Breast epithelium (tissue), 4 donors: ENCODE results near the gene TRPM8. TPM values are rescaled to one million over a fixed set of nuclear protein-coding genes. Genes with fewer than 3 reads are reported as not detected.
"Not testable (repeated sequence)": the region's sequence is repeated elsewhere in the genome, so short reads cannot be mapped to it uniquely, and the experiment has no call there.

Experiments
- DNase-seq, 2 donors: peaks; one replicate each; pipeline ENCODE4 v3.0.0-alpha.2; 2019; ENCODE audit warnings: low spot score in 2 of 2
- H3K27ac ChIP-seq, 2 donors: fragments of 200-600 bp; sonication (generic) in 1 of 2; one replicate each; pipeline ENCODE4 v1.5.1; 2016 to 2019; ENCODE audit warnings: mild to moderate bottlenecking in 1 of 2
- H3K27me3 ChIP-seq, 2 donors: fragments of 200-600 bp; sonication (generic) in 1 of 2; one replicate each; pipeline versions ENCODE4 v1.5.1 to v1.6.0; 2017 to 2019; ENCODE audit warnings: control low read depth in 1 of 2, mild to moderate bottlenecking in 1 of 2
- H3K36me3 ChIP-seq: fragments of 200-600 bp; one replicate; pipeline ENCODE4 v1.5.1; 2019
- H3K4me1 ChIP-seq, 2 donors: fragments of 200-600 bp; sonication (generic); one replicate each; pipeline ENCODE4 v1.5.1; 2016 to 2019; ENCODE audit warnings: control low read depth in 1 of 2
- H3K4me3 ChIP-seq, 3 donors: fragments of 200-600 bp; sonication (generic); 1 replicate in 2 of 3; 2 replicates in 1 of 3; pipeline ENCODE4 v1.5.1; 2016 to 2019; ENCODE audit warnings: mild to moderate bottlenecking in 3 of 3, moderate library complexity in 2 of 3
- H3K9me3 ChIP-seq, 2 donors: fragments of 200-600 bp; sonication (generic) in 1 of 2; one replicate each; pipeline ENCODE4 v1.5.1; 2016 to 2019; ENCODE audit warnings: control low read depth in 1 of 2
- CTCF ChIP-seq, 3 donors: fragments of 450-650 bp; IDR thresholded peaks; one replicate each; pipeline ENCODE4 v1.5.1; 2016 to 2017; ENCODE audit warnings: antibody characterized with exemption in 3 of 3, mild to moderate bottlenecking in 3 of 3, moderate library complexity in 3 of 3
- POLR2A ChIP-seq: fragments of 450-650 bp; IDR thresholded peaks from one replicate; pipeline ENCODE4 v1.6.1; 2016; ENCODE audit warnings: antibody characterized with exemption, mild to moderate bottlenecking, moderate library complexity
- POLR2AphosphoS5 ChIP-seq, 3 donors: sonication (generic); formaldehyde crosslinking; IDR thresholded peaks; one replicate each; pipeline ENCODE4 v1.6.1; 2017; ENCODE audit warnings: antibody characterized with exemption in 3 of 3
- intact Hi-C: fragments of 100-400 bp; cut with DNase I; formaldehyde crosslinking; loops from one replicate; pipeline ENCODE4 v1.15.1; 2023; ENCODE audit warnings: low total_unique reads
- total RNA-seq, 3 donors: library from RNA; depleted of rRNA; stranded (reverse); fragments of >200 nt; gene quantifications; one replicate each; pipeline ENCODE4 v1.1.0, GENCODE V29; 2016

TRPM8 gene
- total RNA-seq, 3 donors from 2014 or later = not detected

- TF ChIP-seq POLR2AphosphoS5 (IDR thresholded peaks at IDR 0.05) = no peak
- TF ChIP-seq CTCF (IDR thresholded peaks at IDR 0.05) = no peak
- TF ChIP-seq POLR2A = no peak
- Histone ChIP-seq H3K27me3 (peaks cover 0 to 10% of the 10 kb centered on the region in 2 donors), H3K27ac (no peak overlapping the region), H3K4me3 (no peak overlapping the region), H3K4me1 (no peaks in the 10 kb centered on the region), H3K9me3 (no peaks in the 10 kb centered on the region), H3K36me3 (no peaks in the 10 kb centered on the region)
- no peak for DNase-seq
- intact Hi-C loops = no loop called here
Observed at GRCh38 chr2:233892793-233893192, 24.4 kb upstream of the TRPM8 start.

DNA sequence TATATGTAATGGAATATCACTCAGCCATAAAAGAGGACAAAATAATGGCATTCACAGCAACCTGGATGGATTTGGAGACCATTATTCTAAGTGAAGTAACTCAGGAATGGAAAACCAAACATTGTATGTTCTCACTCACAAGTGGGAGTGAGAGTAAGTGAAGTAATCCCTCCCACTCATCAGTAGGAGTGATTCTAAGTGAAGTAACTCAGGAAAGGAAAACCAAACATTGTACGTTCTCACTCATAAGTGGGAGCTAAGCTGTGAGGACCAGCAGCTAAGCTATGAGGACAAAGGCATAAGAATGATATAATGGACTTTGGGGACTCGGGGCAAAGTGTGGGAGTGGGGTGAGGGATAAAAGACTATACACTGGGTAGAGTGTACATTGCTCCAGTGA is 20.9 kb upstream of the TRPM8 start:
- H3K4me1 ChIP-seq, DNase-seq, H3K9me3 ChIP-seq, H3K4me3 ChIP-seq, intact Hi-C loops, H3K36me3 ChIP-seq, H3K27ac ChIP-seq, H3K27me3 ChIP-seq: not testable (repeated sequence)

- Histone ChIP-seq H3K9me3 (no peaks in the 10 kb centered on the region), H3K4me1 (no peaks in the 10 kb centered on the region), H3K27ac (peak overlapping the region in 1 of 2 donors; percentile 61), H3K4me3 (no peak overlapping the region), H3K36me3 (no peaks in the 10 kb centered on the region), H3K27me3 (peaks cover 0 to 4% of the 10 kb centered on the region in 2 donors)
- TF ChIP-seq POLR2A = no peak
- no peak for TF ChIP-seq CTCF (IDR thresholded peaks at IDR 0.05)
- TF ChIP-seq POLR2AphosphoS5 (IDR thresholded peaks at IDR 0.05) = no peak
- DNase-seq = no peak
- intact Hi-C loops = no loop called here
Observed at GRCh38 chr2:233901367-233901766, 15.8 kb upstream of the TRPM8 start.

DNA sequence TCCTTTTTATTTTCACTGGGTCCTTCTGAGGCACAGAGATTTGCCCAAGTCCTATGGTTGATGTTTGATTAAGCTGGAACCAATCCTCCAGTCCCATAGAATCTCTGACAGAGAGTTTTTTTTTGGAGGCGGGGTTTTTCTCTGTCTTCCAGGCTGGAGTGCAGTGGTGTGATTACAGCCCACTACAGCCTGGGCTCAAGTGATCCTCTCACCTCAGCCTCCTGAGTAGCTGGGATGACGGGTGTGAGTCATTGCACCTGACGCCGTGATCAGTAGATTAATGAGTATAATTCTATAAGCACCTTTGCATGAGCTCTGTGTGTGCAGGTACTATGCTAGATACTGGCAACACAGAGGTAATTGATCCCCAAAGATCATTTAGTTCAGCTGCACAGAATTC is 15.3 kb upstream of the TRPM8 start:
- Histone ChIP-seq H3K27me3 (peaks cover 0 to 4% of the 10 kb centered on the region in 2 donors), H3K9me3 (no peaks in the 10 kb centered on the region), H3K27ac (no peak overlapping the region), H3K36me3 (no peaks in the 10 kb centered on the region), H3K4me1 (no peaks in the 10 kb centered on the region), H3K4me3 (no peak overlapping the region)
- TF ChIP-seq POLR2A (no peak), CTCF (IDR thresholded peaks at IDR 0.05) (no peak), POLR2AphosphoS5 (IDR thresholded peaks at IDR 0.05) (no peak)
- no peak for DNase-seq
- intact Hi-C loops = no loop called here

DNA sequence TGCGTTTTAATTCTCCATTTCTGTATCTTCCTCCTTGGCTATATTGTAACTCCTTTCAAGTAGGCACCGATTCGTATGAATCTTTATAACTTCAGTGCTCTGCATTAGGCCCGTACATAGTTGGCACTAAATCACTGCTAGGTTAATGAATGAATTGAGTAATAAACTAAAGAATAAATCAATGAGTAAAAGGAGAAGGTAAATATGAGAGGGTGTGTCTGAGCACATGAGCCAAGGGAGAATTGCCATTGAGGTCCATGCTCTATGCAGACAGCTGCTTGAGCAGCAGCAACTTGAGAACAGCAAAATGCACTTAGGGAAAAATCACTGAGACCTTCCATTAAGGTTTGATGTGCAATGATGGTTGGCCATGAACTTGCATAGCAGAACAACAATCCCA is 11.2 kb upstream of the TRPM8 start:
- peaks cover 0 to 4% of the 10 kb centered on the region in 2 donors for H3K27me3 ChIP-seq
- H3K4me1 ChIP-seq = no peaks in the 10 kb centered on the region
- intact Hi-C loops = no loop called here
- DNase-seq = no peak
- no peaks in the 10 kb centered on the region for H3K9me3 ChIP-seq
- TF ChIP-seq POLR2A (no peak), POLR2AphosphoS5 (IDR thresholded peaks at IDR 0.05) (no peak), CTCF (IDR thresholded peaks at IDR 0.05) (no peak)
- no peak overlapping the region for H3K27ac ChIP-seq
- H3K36me3 ChIP-seq = no peaks in the 10 kb centered on the region
- H3K4me3 ChIP-seq = no peak overlapping the region

DNA sequence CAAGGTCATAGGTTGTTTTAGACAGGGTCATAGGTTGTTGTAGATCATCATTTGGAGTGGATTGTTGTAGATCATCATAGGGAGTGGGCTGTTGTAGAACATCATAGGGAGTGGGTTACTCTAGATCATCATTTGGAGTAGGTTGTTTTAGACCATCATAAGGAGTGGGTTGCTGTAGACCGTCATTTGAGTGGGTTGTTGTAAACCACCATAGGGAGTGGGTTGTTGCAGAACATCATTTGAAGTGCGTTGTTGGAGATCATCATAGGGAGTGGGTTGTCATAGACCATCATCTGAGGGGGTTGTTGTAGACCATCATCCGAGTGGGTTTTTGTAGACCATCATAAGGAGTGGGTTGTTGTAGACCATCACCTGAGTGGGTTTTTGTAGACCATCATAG is 9.5 kb upstream of the TRPM8 start:
- Histone ChIP-seq H3K36me3 (no peaks in the 10 kb centered on the region), H3K27ac (no peak overlapping the region), H3K4me3 (no peak overlapping the region), H3K4me1 (no peaks in the 10 kb centered on the region), H3K9me3 (no peaks in the 10 kb centered on the region), H3K27me3 (peaks cover 0 to 8% of the 10 kb centered on the region in 2 donors)
- intact Hi-C loops = no loop called here
- TF ChIP-seq POLR2AphosphoS5 (IDR thresholded peaks at IDR 0.05) = no peak
- TF ChIP-seq CTCF (IDR thresholded peaks at IDR 0.05) = no peak
- no peak for TF ChIP-seq POLR2A
- no peak for DNase-seq
